K562 (cell line): ENCODE data around the gene AP3B1. TPM values are rescaled to one million over a fixed set of nuclear protein-coding genes. Genes with fewer than 3 reads are reported as not detected.

Experiments
- ARHGAP35 ChIP-seq: fragments of 450-650 bp; IDR thresholded peaks from 2 replicates; pipeline ENCODE4 v1.6.1; 2018; ENCODE audit not compliant: partially characterized antibody
- ARID2 ChIP-seq: fragments of 450-650 bp; IDR thresholded peaks from 2 replicates; pipeline ENCODE4 v1.6.1; 2017; ENCODE audit warnings: antibody characterized with exemption, mild to moderate bottlenecking
- BMI1 ChIP-seq: fragments of 150-350 bp; IDR thresholded peaks from 2 replicates; pipeline ENCODE4 v1.6.1; 2014; ENCODE audit warnings: low read length
- E2F4 ChIP-seq: sonication (generic); formaldehyde crosslinking; IDR thresholded peaks from 2 replicates; pipeline ENCODE4 v1.8.0; 2022; ENCODE audit warnings: mild to moderate bottlenecking, low read depth, missing genetic modification reagents
- IRF2 ChIP-seq: sonication (generic); formaldehyde crosslinking; IDR thresholded peaks from 2 replicates; pipeline ENCODE4 v1.8.1; 2022; ENCODE audit warnings: mild to moderate bottlenecking, missing genetic modification reagents
- POLR2AphosphoS5 ChIP-seq: IDR thresholded peaks from 2 replicates; pipeline ENCODE4 v1.6.1; 2011; ENCODE audit warnings: mild to moderate bottlenecking, low read depth, low read length, moderate library complexity; ENCODE audit not compliant: control insufficient read depth, insufficient read depth
- SAP30 ChIP-seq: fragments of 200-600 bp; sonication (generic); IDR thresholded peaks from 2 replicates; pipeline ENCODE4 v1.6.1; 2012; ENCODE audit warnings: borderline replicate concordance, low read depth, mild to moderate bottlenecking, moderate library complexity, low read length, control low read depth, inconsistent platforms; ENCODE audit not compliant: insufficient read depth, poor library complexity, severe bottlenecking
- SMC3 ChIP-seq: conservative IDR thresholded peaks from 2 replicates; pipeline ENCODE4 v1.6.1; 2011; ENCODE audit warnings: low read depth, low read length, improper control_type of control experiment; ENCODE audit not compliant: insufficient read depth
- STAT5A ChIP-seq: IDR thresholded peaks from 2 replicates; pipeline ENCODE4 v1.6.1; 2012; ENCODE audit warnings: low read length, inconsistent platforms, borderline replicate concordance
- TAF1 ChIP-seq: IDR thresholded peaks from 2 replicates; pipeline ENCODE4 v1.6.1; 2011; ENCODE audit warnings: mild to moderate bottlenecking, low read length, moderate library complexity; ENCODE audit not compliant: insufficient read depth, control insufficient read depth, severe bottlenecking; ENCODE audit errors: extremely low read depth
- TAF15 ChIP-seq: fragments of 200-400 bp; formaldehyde crosslinking; IDR thresholded peaks from 2 replicates; pipeline ENCODE4 v1.6.1; 2017; ENCODE audit warnings: mild to moderate bottlenecking, low read depth, low read length, moderate library complexity
- TEAD1 ChIP-seq, 2 experiments: fragments of 450-650 bp in 1 of 2; sonication (generic) in 1 of 2; formaldehyde crosslinking; IDR thresholded peaks; 2 replicates each; pipeline versions ENCODE4 v1.4.0 to v1.8.0; 2020 to 2022; ENCODE audit warnings: mild to moderate bottlenecking in 2 of 2, missing genetic modification reagents in 1 of 2
- ZNF586 ChIP-seq: fragments of 450-650 bp; formaldehyde crosslinking; conservative IDR thresholded peaks from 2 replicates; pipeline ENCODE4 v1.4.0; 2020; ENCODE audit warnings: mild to moderate bottlenecking, moderate library complexity
- ZSCAN32 ChIP-seq: fragments of 450-650 bp; formaldehyde crosslinking; IDR thresholded peaks from 2 replicates; pipeline ENCODE4 v1.4.0; 2020; ENCODE audit warnings: mild to moderate bottlenecking, moderate library complexity
- ZZZ3 ChIP-seq: fragments of 450-650 bp; IDR thresholded peaks from 2 replicates; pipeline ENCODE4 v1.6.1; 2016; ENCODE audit warnings: antibody characterized with exemption, mild to moderate bottlenecking, moderate library complexity
- polyA plus RNA-seq, 8 experiments: library from polyadenylated mRNA; depleted of rRNA in 4 of 8; stranded (reverse) in 5 of 8; unstranded in 3 of 8; fragments of >200 nt; fragmentation: Nextera tagmentation in 2 of 8; fragmentation: Illumina TruSeq in 1 of 8; extraction: Ambion mirVana in 2 of 8; extraction: Trizol in 1 of 8; gene quantifications; 2 replicates each; pipeline versions ENCODE4 v1.2.1 to v1.2.3, GENCODE V29; 2011 to 2014; ENCODE audit warnings: inconsistent platforms in 1 of 8, missing spikeins in 1 of 8
- total RNA-seq, 7 experiments: library from RNA; depleted of rRNA in 6 of 7; stranded (reverse); fragments of >200 nt in 6 of 7; fragmentation: Illumina TruSeq in 2 of 7; extraction: Trizol in 2 of 7; gene quantifications; 2 replicates each; pipeline versions ENCODE4 v1.2.1 to v1.2.3, GENCODE V29; 2011 to 2021; ENCODE audit warnings: low replicate concordance in 1 of 7
- TF ChIP-seq, protein P1 (sequence below): fragments of 250-450 bp; sonication (Bioruptor Pico); IDR thresholded peaks from 2 replicates; pipeline ENCODE4 v1.8.0; 2022; ENCODE audit warnings: inconsistent platforms, mild to moderate bottlenecking, moderate library complexity, borderline replicate concordance

The AP3B1 gene
- total and polyA plus RNA-seq, 9 of the 15 experiments (the other 6 are each of a cell fraction or from before 2014, with no cell fraction given) = 21.1 to 61.8 (median 42.2) TPM

GRCh38 chr5:78320401-78320800, 25.9 kb upstream of the AP3B1 start (continued):
- TF ChIP-seq, protein P1, sequence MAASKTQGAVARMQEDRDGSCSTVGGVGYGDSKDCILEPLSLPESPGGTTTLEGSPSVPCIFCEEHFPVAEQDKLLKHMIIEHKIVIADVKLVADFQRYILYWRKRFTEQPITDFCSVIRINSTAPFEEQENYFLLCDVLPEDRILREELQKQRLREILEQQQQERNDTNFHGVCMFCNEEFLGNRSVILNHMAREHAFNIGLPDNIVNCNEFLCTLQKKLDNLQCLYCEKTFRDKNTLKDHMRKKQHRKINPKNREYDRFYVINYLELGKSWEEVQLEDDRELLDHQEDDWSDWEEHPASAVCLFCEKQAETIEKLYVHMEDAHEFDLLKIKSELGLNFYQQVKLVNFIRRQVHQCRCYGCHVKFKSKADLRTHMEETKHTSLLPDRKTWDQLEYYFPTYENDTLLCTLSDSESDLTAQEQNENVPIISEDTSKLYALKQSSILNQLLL (CRISPR knock-in tag) = no peak
- no peak for TF ChIP-seq E2F4 (CRISPR knock-in tag)
- no peak for TF ChIP-seq ZSCAN32 (CRISPR knock-in tag)
- TF ChIP-seq SMC3 = peak; percentile 54; the same call in 1 of the 2 replicates
- TF ChIP-seq IRF2 (CRISPR knock-in tag) = no peak
- TF ChIP-seq ARHGAP35 = no peak
- TF ChIP-seq SAP30 = no peak
- 0 out of 2 replicates have a peak, but pooled peaks have one; percentile 15 for TF ChIP-seq ARID2
- TF ChIP-seq STAT5A = no peak
- TF ChIP-seq ZZZ3 = no peak
- TF ChIP-seq TEAD1 (CRISPR knock-in tag; IDR thresholded peaks at IDR 0.05) = no peak
- TF ChIP-seq TAF1 = no peak
- no peak for TF ChIP-seq POLR2AphosphoS5
- TF ChIP-seq BMI1 = no peak
- no peak for TF ChIP-seq ZNF586 (CRISPR knock-in tag)
- no peak for TF ChIP-seq TAF15
